ENCODE measurements around the gene INSL4. TPM values are rescaled to one million over a fixed set of nuclear protein-coding genes. Genes with fewer than 3 reads are reported as not detected.

The INSL4 gene
- total RNA-seq, 2 donors from 2014 or later: not detected

- intact Hi-C loops (cut with DNase I): no loop called here
These were observed 39.2 kb upstream of the INSL4 start for GRCh38 chr9:5191985-5192384.

GRCh38 chr9:5193345-5193744, 37.9 kb upstream of the INSL4 start:
- DNase-seq: no peak
- intact Hi-C loops (cut with DNase I): no loop called here
- Histone ChIP-seq H3K9ac (ENCODE audit: low read depth in 2 of 2, low read length in 2 of 2) (no peak overlapping the region), H3K9me3 (no peaks in the 10 kb centered on the region), H3K27me3 (no peaks in the 10 kb centered on the region), H3K27ac (no peak overlapping the region), H3K4me3 (no peak overlapping the region), H3K36me3 (no peaks in the 10 kb centered on the region), H3K4me1 (no peaks in the 10 kb centered on the region)
- TF ChIP-seq CTCF (IDR thresholded peaks at IDR 0.05): no peak

More at GRCh38 chr9:5191985-5192384, 39.2 kb upstream of the INSL4 start:
- no peak overlapping the region for H3K4me3 ChIP-seq
- no peaks in the 10 kb centered on the region for H3K9me3 ChIP-seq
- H3K27ac ChIP-seq: no peak overlapping the region
- no peak for DNase-seq
- TF ChIP-seq CTCF (IDR thresholded peaks at IDR 0.05): no peak
- H3K9ac ChIP-seq (ENCODE audit: low read depth in 2 of 2, low read length in 2 of 2): no peak overlapping the region
- H3K4me1 ChIP-seq: no peaks in the 10 kb centered on the region
- H3K27me3 ChIP-seq: no peaks in the 10 kb centered on the region
- no peaks in the 10 kb centered on the region for H3K36me3 ChIP-seq

- Histone ChIP-seq H3K27me3 (no peaks in the 10 kb centered on the region), H3K9ac (ENCODE audit: low read depth in 2 of 2, low read length in 2 of 2) (no peak overlapping the region), H3K9me3 (no peaks in the 10 kb centered on the region), H3K36me3 (no peaks in the 10 kb centered on the region), H3K4me1 (no peaks in the 10 kb centered on the region), H3K4me3 (no peak overlapping the region), H3K27ac (no peak overlapping the region)
- intact Hi-C loops (cut with DNase I): no loop called here
- no peak for TF ChIP-seq CTCF (IDR thresholded peaks at IDR 0.05)
- no peak for DNase-seq
These were observed 35.8 kb upstream of the INSL4 start for GRCh38 chr9:5195463-5195862.

GRCh38 chr9:5205071-5205470, 26.1 kb upstream of the INSL4 start:
- Histone ChIP-seq H3K4me3 (no peak overlapping the region), H3K27me3 (no peaks in the 10 kb centered on the region), H3K27ac (no peak overlapping the region), H3K9ac (ENCODE audit: low read depth in 2 of 2, low read length in 2 of 2) (no peak overlapping the region), H3K36me3 (no peaks in the 10 kb centered on the region), H3K9me3 (no peaks in the 10 kb centered on the region), H3K4me1 (no peaks in the 10 kb centered on the region)
- intact Hi-C loops (cut with DNase I): no loop called here
- TF ChIP-seq CTCF (IDR thresholded peaks at IDR 0.05): no peak
- DNase-seq: no peak

- TF ChIP-seq CTCF (IDR thresholded peaks at IDR 0.05): no peak
- no peak overlapping the region for H3K4me3 ChIP-seq
- H3K27me3 ChIP-seq: no peaks in the 10 kb centered on the region
- H3K36me3 ChIP-seq: no peaks in the 10 kb centered on the region
- H3K27ac ChIP-seq: no peak overlapping the region
- no peaks in the 10 kb centered on the region for H3K4me1 ChIP-seq
- no peaks in the 10 kb centered on the region for H3K9me3 ChIP-seq
- no peak for DNase-seq
- no peak overlapping the region for H3K9ac ChIP-seq (ENCODE audit: low read depth in 2 of 2, low read length in 2 of 2)
- intact Hi-C loops (cut with DNase I): no loop called here
These were observed 665 bp upstream of the INSL4 start for GRCh38 chr9:5230554-5230953.
